Retinal pigment epithelial cell (primary cell): ENCODE results near the gene PROX1.

Source experiments
- DNase-seq: peaks from one replicate; pipeline ENCODE4 v3.0.0-alpha.2; 2010; ENCODE audit warnings: low read depth
- H3K4me3 ChIP-seq: 2 replicates; pipeline ENCODE4 v1.5.1; 2011; ENCODE audit warnings: mild to moderate bottlenecking, low read length, control low read depth, moderate library complexity
- CTCF ChIP-seq: conservative IDR thresholded peaks from 2 replicates; pipeline ENCODE4 v1.5.1; 2011; ENCODE audit warnings: low read depth, low read length, control low read depth, inconsistent platforms

The PROX1 gene

GRCh38 chr1:214013614-214014377, 26.0 kb downstream of the PROX1 start:
- no peak for DNase-seq
- TF ChIP-seq CTCF: no peak
- H3K4me3 ChIP-seq: no peak overlapping the region

- TF ChIP-seq CTCF: no peak
- no peak overlapping the region for H3K4me3 ChIP-seq
- DNase-seq: no peak
Measured at GRCh38 chr1:214014730-214015129, 27.0 kb downstream of the PROX1 start.

- no peak for TF ChIP-seq CTCF
- H3K4me3 ChIP-seq: no peak overlapping the region
- no peak for DNase-seq
Measured at GRCh38 chr1:214017191-214017982, 29.6 kb downstream of the PROX1 start.

- H3K4me3 ChIP-seq: no peak overlapping the region
- no peak for DNase-seq
- no peak for TF ChIP-seq CTCF
Measured at GRCh38 chr1:214018386-214019268, 30.9 kb downstream of the PROX1 start.

- no peak for DNase-seq
- no peak overlapping the region for H3K4me3 ChIP-seq
- no peak for TF ChIP-seq CTCF
Measured at GRCh38 chr1:214019499-214019898, 31.7 kb downstream of the PROX1 start.

- no peak overlapping the region for H3K4me3 ChIP-seq
- DNase-seq: no peak
- no peak for TF ChIP-seq CTCF
Measured at GRCh38 chr1:214021321-214021720, 33.5 kb downstream of the PROX1 start.
